T-cell (primary cell): ENCODE results near the gene FOCAD. TPM values are rescaled to one million over a fixed set of nuclear protein-coding genes. Genes with fewer than 3 reads are reported as not detected.
"Not testable (repeated sequence)": the region's sequence is repeated elsewhere in the genome, so short reads cannot be mapped to it uniquely, and the experiment has no call there.

Source experiments
- ATAC-seq, 4 experiments: fragments of 200-7000 bp in 3 of 4; fragments of 150-1000 bp in 1 of 4; cut with Tn5 transposase; replicated peaks in 1 of 4; 1 replicate in 3 of 4; 2 replicates in 1 of 4; pipeline ENCODE4 v1.10.0; 2021; ENCODE audit warnings: moderate library complexity in 3 of 4, mild to moderate bottlenecking in 2 of 4, moderate number of reproducible peaks in 1 of 4
- CTCF ChIA-PET, 2 donors: fragments of 300-600 bp; sonication (Branson Sonifier 250); formaldehyde crosslinking; loops; one replicate each; lab custom pipeline; 2022; ENCODE audit warnings: antibody characterized with exemption in 2 of 2; lab: Charles Lee
- POLR2A ChIA-PET, 2 donors: fragments of 300-600 bp; sonication (Branson Sonifier 250); formaldehyde crosslinking; loops; one replicate each; lab custom pipeline; 2022; ENCODE audit warnings: antibody characterized with exemption in 2 of 2; lab: Charles Lee
- DNase-seq, 35 experiments: peaks; one replicate each; pipeline versions ENCODE4 v3.0.0 to v3.0.0-alpha.2; 2013 to 2023
- H3K27ac ChIP-seq: one replicate; pipeline ENCODE4 v1.5.1; 2013; ENCODE audit warnings: low read length
- H3K27me3 ChIP-seq, 2 experiments: replicated peaks in 1 of 2; 1 replicate in 1 of 2; 2 replicates in 1 of 2; pipeline versions ENCODE4 v1.6.1 to v1.7.0; 2013; ENCODE audit warnings: low read length in 1 of 2, mixed read lengths in 1 of 2; ENCODE audit not compliant: control insufficient read depth in 2 of 2, insufficient read depth in 2 of 2; ENCODE audit errors: extremely low read depth in 1 of 2
- H3K36me3 ChIP-seq, 2 donors: 1 replicate in 1 of 2; 2 replicates in 1 of 2; pipeline versions ENCODE4 v1.6.1 to v1.7.0; 2013; ENCODE audit warnings: low read length in 1 of 2; ENCODE audit not compliant: control insufficient read depth in 2 of 2, insufficient read depth in 1 of 2; ENCODE audit errors: extremely low read depth in 1 of 2
- H3K4me1 ChIP-seq, 2 experiments: 1 replicate in 1 of 2; 2 replicates in 1 of 2; pipeline versions ENCODE4 v1.6.1 to v1.7.0; 2013; ENCODE audit warnings: low read length in 2 of 2, mixed read lengths in 1 of 2; ENCODE audit not compliant: insufficient read depth in 2 of 2, control insufficient read depth in 1 of 2; ENCODE audit errors: extremely low read depth in 1 of 2
- H3K4me3 ChIP-seq, 2 donors: 1 replicate in 1 of 2; 2 replicates in 1 of 2; pipeline versions ENCODE4 v1.5.1 to v1.7.0; 2013; ENCODE audit warnings: mild to moderate bottlenecking in 2 of 2, low read length in 1 of 2, moderate library complexity in 1 of 2; ENCODE audit not compliant: control insufficient read depth in 1 of 2; ENCODE audit errors: extremely low read depth in 1 of 2
- H3K9me3 ChIP-seq: 2 replicates; pipeline ENCODE4 v1.7.0; 2013
- H3K27ac Mint-ChIP-seq, 2 donors: one replicate each; pipeline ENCODE4 v1.8.0; 2020 to 2021; ENCODE audit warnings: mild to moderate bottlenecking in 2 of 2, mixed read lengths in 2 of 2
- H3K27me3 Mint-ChIP-seq, 2 donors: one replicate each; pipeline ENCODE4 v1.8.0; 2021 to 2022; ENCODE audit warnings: mixed read lengths in 2 of 2
- H3K36me3 Mint-ChIP-seq: one replicate; pipeline ENCODE4 v1.8.0; 2021; ENCODE audit warnings: mixed read lengths
- H3K4me1 Mint-ChIP-seq, 3 donors: one replicate each; pipeline ENCODE4 v1.8.0; 2020 to 2022; ENCODE audit warnings: mixed read lengths in 3 of 3, mild to moderate bottlenecking in 1 of 3
- H3K4me3 Mint-ChIP-seq, 3 donors: one replicate each; pipeline ENCODE4 v1.8.0; 2020 to 2022; ENCODE audit warnings: mild to moderate bottlenecking in 3 of 3, mixed read lengths in 3 of 3, moderate library complexity in 3 of 3
- H3K9me3 Mint-ChIP-seq, 3 donors: one replicate each; pipeline ENCODE4 v1.8.0; 2020 to 2022; ENCODE audit warnings: mixed read lengths in 3 of 3
- WGBS: methylation state at CpG from one replicate; pipeline ENCODE4 v1.1.5; 2013; ENCODE audit warnings: missing lambda C conversion rate; ENCODE audit not compliant: insufficient coverage; 5-methylcytosine and 5-hydroxymethylcytosine counted together
- total RNA-seq, 35 experiments: library from RNA in 6 of 35; stranded (reverse) in 6 of 35; fragments of 120-200 nt in 1 of 35; gene quantifications; one replicate each; pipeline versions ENCODE4 v1.2.1 to v1.2.4 and lab custom pipeline; 2013 to 2026

FOCAD gene
- total RNA-seq, 5 donors from 2014 or later (not counting 1 experiment from before 2014, with no cell fraction given): 13.4 to 29.0 (median 21.3) TPM

GRCh38 chr9:20658246-20658667 is 25.8 kb upstream of the FOCAD start:
- Mint-ChIP-seq H3K27ac (peak overlapping the region; percentile 75 to 77), H3K4me3 (peak overlapping the region in 1 of 3 donors; percentile 89)
- H3K27me3 ChIP-seq, H3K9me3 ChIP-seq, CTCF ChIA-PET, H3K27me3 Mint-ChIP-seq, H3K27ac ChIP-seq, H3K9me3 Mint-ChIP-seq, H3K4me1 Mint-ChIP-seq, H3K36me3 ChIP-seq, H3K4me1 ChIP-seq, H3K36me3 Mint-ChIP-seq, POLR2A ChIA-PET, ATAC-seq: not testable (repeated sequence)
- peak in 34 of 35 experiments; percentile 8 to 63 (median 37) for DNase-seq
- peak overlapping the region; percentile 45 to 59 for H3K4me3 ChIP-seq
- WGBS: 66% methylated on average over 7 of the region's 27 CpGs

DNA sequence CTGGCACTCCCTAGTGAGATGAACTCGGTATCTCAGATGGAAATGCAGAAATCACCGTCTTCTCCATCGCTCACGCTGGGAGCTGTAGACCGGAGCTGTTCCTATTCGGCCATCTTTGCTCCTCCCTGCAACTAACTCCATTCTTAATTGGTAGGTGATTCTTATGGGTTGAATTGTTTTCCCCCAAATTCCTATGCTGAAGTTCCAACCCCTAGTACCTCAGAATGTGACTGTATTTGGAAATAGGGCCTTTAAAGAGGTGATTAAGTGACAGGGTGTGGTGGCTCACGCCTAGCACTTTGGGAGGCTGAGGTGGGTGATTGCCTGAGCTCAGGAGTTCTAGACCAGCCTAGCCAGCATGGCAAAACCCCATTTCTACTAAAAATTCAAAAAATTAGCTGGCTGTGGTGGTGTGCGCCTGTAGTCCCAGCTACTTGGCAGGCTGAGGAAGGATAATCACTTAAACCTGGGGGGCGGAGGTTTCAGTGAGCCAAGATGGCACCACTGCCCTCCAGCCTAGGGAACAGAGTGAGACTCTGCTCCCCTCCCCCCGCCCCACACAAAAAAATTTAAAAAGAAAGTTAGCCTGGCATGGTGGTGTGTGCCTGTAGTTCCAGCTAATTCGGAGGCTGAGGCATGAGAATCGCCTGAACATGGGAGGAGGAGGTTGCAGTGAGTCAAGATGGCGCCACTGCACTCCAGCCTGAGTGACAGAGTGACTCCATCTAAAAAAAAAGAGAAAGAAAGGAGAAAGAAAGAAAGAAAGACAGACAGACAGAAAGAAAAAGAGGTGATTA is 25.2 kb upstream of the FOCAD start:
- DNase-seq: peak in 2 of 35 experiments; percentile 1 to 13
- Histone ChIP-seq H3K4me3 (peak overlapping the region; percentile 45 to 59), H3K9me3 (no peaks in the 10 kb centered on the region), H3K4me1 (peaks cover 7 to 11% of the 10 kb centered on the region in 2 experiments), H3K36me3 (no peaks in the 10 kb centered on the region), H3K27ac (no peak overlapping the region), H3K27me3 (peaks cover 0 to 5% of the 10 kb centered on the region in 2 experiments)
- Mint-ChIP-seq H3K27me3 (peaks cover 0 to 2% of the 10 kb centered on the region in 2 donors), H3K4me1 (peaks cover 11 to 15% (median 14%) of the 10 kb centered on the region in 3 donors), H3K27ac (peak overlapping the region; percentile 75 to 77), H3K36me3 (no peaks in the 10 kb centered on the region), H3K9me3 (no peaks in the 10 kb centered on the region), H3K4me3 (peak overlapping the region in 1 of 3 donors; percentile 89)
- 89% methylated on average over 3 of the region's 13 CpGs for WGBS
- CTCF ChIA-PET: interaction anchor here (0.6 kb wide), 3 partner anchors 104 to 854 kb away, joined by 3 to 6 read pairs (median 5); no protein-coding TSS in a partner anchor
- POLR2A ChIA-PET: interaction anchor here in 1 of 2 donors (0.6 kb wide), 1 partner anchor 1257 kb away, joined by 16 read pairs; no protein-coding TSS in a partner anchor
- ATAC-seq: peak in 2 of 4 experiments; percentile 32 to 40

DNA sequence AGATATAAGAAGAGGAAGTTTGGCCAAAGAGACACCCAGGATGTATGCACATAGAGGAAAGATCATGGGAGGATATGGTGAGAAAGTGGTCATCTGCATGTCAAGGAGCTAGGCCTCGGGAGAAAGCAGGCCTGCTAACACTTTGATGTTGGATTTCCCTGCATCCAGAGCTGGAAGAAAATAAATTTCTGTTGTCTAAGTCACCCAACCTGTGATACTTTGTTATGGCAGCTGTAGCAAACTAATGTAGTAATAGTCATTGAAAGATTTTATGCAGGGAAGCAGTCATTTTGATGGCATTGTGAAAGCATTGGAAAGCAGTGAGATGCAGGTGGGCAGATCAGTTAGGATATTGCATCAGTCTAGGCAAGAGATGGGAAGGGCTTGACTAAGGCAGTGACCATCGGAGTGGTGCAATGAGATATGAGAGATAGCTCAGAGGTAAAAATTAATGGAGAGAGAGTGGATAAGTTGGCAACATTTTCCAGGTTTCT is 24.5 kb upstream of the FOCAD start:
- ATAC-seq: no peak
- H3K36me3 Mint-ChIP-seq: no peaks in the 10 kb centered on the region
- DNase-seq: no peak
- H3K27me3 Mint-ChIP-seq: peaks cover 0 to 2% of the 10 kb centered on the region in 2 donors
- ChIA-PET CTCF (interaction anchor here (0.6 kb wide), 4 partner anchors 105 to 854 kb away, joined by 3 to 6 read pairs (median 4); no protein-coding TSS in a partner anchor), POLR2A (interaction anchor here in 1 of 2 donors (0.6 kb wide), 1 partner anchor 1256 kb away, joined by 16 read pairs; no protein-coding TSS in a partner anchor)
- H3K4me1 ChIP-seq: peaks cover 7 to 11% of the 10 kb centered on the region in 2 experiments
- H3K27ac ChIP-seq: no peak overlapping the region
- H3K9me3 ChIP-seq: no peaks in the 10 kb centered on the region
- peaks cover 11 to 15% (median 14%) of the 10 kb centered on the region in 3 donors for H3K4me1 Mint-ChIP-seq
- 80% methylated on average over 2 of the region's 2 CpGs for WGBS
- peaks cover 0 to 5% of the 10 kb centered on the region in 2 experiments for H3K27me3 ChIP-seq
- H3K36me3 ChIP-seq: no peaks in the 10 kb centered on the region
- peak overlapping the region in 1 of 2 donors; percentile 6 for H3K4me3 ChIP-seq
- no peak overlapping the region for H3K4me3 Mint-ChIP-seq
- no peaks in the 10 kb centered on the region for H3K9me3 Mint-ChIP-seq
- H3K27ac Mint-ChIP-seq: no peak overlapping the region

GRCh38 chr9:20662156-20662555 is 21.9 kb upstream of the FOCAD start:
- no peaks in the 10 kb centered on the region for H3K9me3 Mint-ChIP-seq
- Histone ChIP-seq H3K4me3 (no peak overlapping the region), H3K36me3 (no peaks in the 10 kb centered on the region), H3K9me3 (no peaks in the 10 kb centered on the region), H3K27me3 (peaks cover 0 to 5% of the 10 kb centered on the region in 2 experiments), H3K27ac (no peak overlapping the region), H3K4me1 (peaks cover 7 to 11% of the 10 kb centered on the region in 2 experiments)
- no peak overlapping the region for H3K27ac Mint-ChIP-seq
- no peak overlapping the region for H3K4me3 Mint-ChIP-seq
- H3K36me3 Mint-ChIP-seq: no peaks in the 10 kb centered on the region
- ATAC-seq (no peak), DNase-seq (no peak)
- CTCF ChIA-PET: interaction anchor here (0.5 to 0.6 kb wide), 2 partner anchors 36 to 278 kb away, joined by 3 to 7 read pairs; no protein-coding TSS in a partner anchor
- H3K4me1 Mint-ChIP-seq: peaks cover 3 to 10% (median 4%) of the 10 kb centered on the region in 3 donors
- H3K27me3 Mint-ChIP-seq: no peaks in the 10 kb centered on the region
- POLR2A ChIA-PET: no interaction called here
- WGBS: 95% methylated on average over 2 of the region's 3 CpGs

- CTCF ChIA-PET: interaction anchor here in 1 of 2 donors (0.6 kb wide), 1 partner anchor 138 kb away, joined by 3 read pairs; no protein-coding TSS in a partner anchor
- H3K27me3 ChIP-seq: peaks cover 0 to 5% of the 10 kb centered on the region in 2 experiments
- no peaks in the 10 kb centered on the region for H3K9me3 ChIP-seq
- H3K9me3 Mint-ChIP-seq: no peaks in the 10 kb centered on the region
- ATAC-seq: no peak
- peak overlapping the region in 1 of 3 donors; percentile 9 for H3K4me3 Mint-ChIP-seq
- POLR2A ChIA-PET: no interaction called here
- no peak for DNase-seq
- H3K27ac Mint-ChIP-seq: no peak overlapping the region
- H3K4me3 ChIP-seq: no peak overlapping the region
- no peak overlapping the region for H3K27ac ChIP-seq
- H3K36me3 ChIP-seq: no peaks in the 10 kb centered on the region
- H3K4me1 Mint-ChIP-seq: peaks cover 3 to 10% (median 4%) of the 10 kb centered on the region in 3 donors
- H3K4me1 ChIP-seq: peaks cover 7 to 11% of the 10 kb centered on the region in 2 experiments
- H3K27me3 Mint-ChIP-seq: no peaks in the 10 kb centered on the region
- WGBS: 100% methylated on average over 2 of the region's 2 CpGs
- no peaks in the 10 kb centered on the region for H3K36me3 Mint-ChIP-seq
Observed at GRCh38 chr9:20663133-20663532, 20.9 kb upstream of the FOCAD start.

DNA sequence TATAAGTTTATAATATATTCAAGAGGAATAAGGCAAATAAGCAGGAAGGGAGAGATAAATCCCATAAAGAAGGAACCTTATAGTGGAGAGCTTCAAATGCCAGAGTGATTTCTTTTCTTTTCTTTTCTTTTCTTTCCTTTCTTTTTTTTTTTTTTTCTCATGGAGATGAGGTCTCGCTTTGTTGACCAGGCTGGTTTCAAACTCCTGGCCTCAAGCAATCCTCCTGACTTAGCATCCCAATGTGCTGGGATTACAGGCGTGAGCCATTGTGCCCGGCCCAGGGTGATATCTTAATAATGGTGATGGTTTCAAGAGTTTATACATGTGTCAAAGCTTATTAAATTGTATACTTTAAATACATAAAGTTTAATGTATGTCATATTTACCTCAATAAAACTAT is 19.6 kb upstream of the FOCAD start:
- CTCF ChIA-PET: interaction anchor here in 1 of 2 donors (0.8 kb wide), 1 partner anchor 9 kb away, joined by 3 read pairs; no protein-coding TSS in a partner anchor
- ATAC-seq (no peak), DNase-seq (no peak)
- POLR2A ChIA-PET: interaction anchor here in 1 of 2 donors (0.6 kb wide), 1 partner anchor 270 kb away, joined by 3 read pairs; no protein-coding TSS in a partner anchor
- Histone ChIP-seq H3K27ac (no peak overlapping the region), H3K4me3 (no peak overlapping the region), H3K36me3 (no peaks in the 10 kb centered on the region), H3K9me3 (no peaks in the 10 kb centered on the region), H3K4me1 (peaks cover 0 to 8% of the 10 kb centered on the region in 2 experiments), H3K27me3 (no peaks in the 10 kb centered on the region)
- Mint-ChIP-seq H3K27ac (no peak overlapping the region), H3K4me3 (no peak overlapping the region), H3K9me3 (no peaks in the 10 kb centered on the region), H3K36me3 (no peaks in the 10 kb centered on the region), H3K4me1 (peaks cover 3 to 10% (median 4%) of the 10 kb centered on the region in 3 donors), H3K27me3 (no peaks in the 10 kb centered on the region)
- no CpG with 5 or more reads among the region's 3 CpGs for WGBS
